Retinal pigment epithelial cell (primary cell): Measurements from ENCODE around the gene IFIT1B.
"Not testable (repeated sequence)": the region's sequence is repeated elsewhere in the genome, so short reads cannot be mapped to it uniquely, and the experiment has no call there.

Source experiments
- DNase-seq: peaks from one replicate; pipeline ENCODE4 v3.0.0-alpha.2; 2010; ENCODE audit warnings: low read depth
- H3K4me3 ChIP-seq: 2 replicates; pipeline ENCODE4 v1.5.1; 2011; ENCODE audit warnings: mild to moderate bottlenecking, low read length, control low read depth, moderate library complexity
- CTCF ChIP-seq: conservative IDR thresholded peaks from 2 replicates; pipeline ENCODE4 v1.5.1; 2011; ENCODE audit warnings: low read depth, low read length, control low read depth, inconsistent platforms

Gene IFIT1B

GRCh38 chr10:89344156-89344555 lies 33.7 kb upstream of the IFIT1B start:
- no peak overlapping the region for H3K4me3 ChIP-seq
- no peak for TF ChIP-seq CTCF
- DNase-seq, result no peak

GRCh38 chr10:89345367-89346000 lies 32.4 kb upstream of the IFIT1B start:
- no peak for TF ChIP-seq CTCF
- H3K4me3 ChIP-seq, result no peak overlapping the region
- no peak for DNase-seq

- H3K4me3 ChIP-seq, result no peak overlapping the region
- DNase-seq, result no peak
- no peak for TF ChIP-seq CTCF
Measured at GRCh38 chr10:89346405-89347254, 31.2 kb upstream of the IFIT1B start.

GRCh38 chr10:89347701-89348457 lies 30.0 kb upstream of the IFIT1B start:
- DNase-seq, result no peak
- no peak for TF ChIP-seq CTCF
- no peak overlapping the region for H3K4me3 ChIP-seq

GRCh38 chr10:89348481-89348880 lies 29.4 kb upstream of the IFIT1B start:
- no peak for TF ChIP-seq CTCF
- DNase-seq, result no peak

GRCh38 chr10:89348975-89349374 lies 28.9 kb upstream of the IFIT1B start:
- no peak for DNase-seq
- no peak for TF ChIP-seq CTCF
- no peak overlapping the region for H3K4me3 ChIP-seq

More at GRCh38 chr10:89348481-89348880, 29.4 kb upstream of the IFIT1B start:
- H3K4me3 ChIP-seq, result no peak overlapping the region

GRCh38 chr10:89350631-89351315 lies 27.1 kb upstream of the IFIT1B start:
- H3K4me3 ChIP-seq, DNase-seq: not testable (repeated sequence)
